ENCODE data around the gene CNIH2.

CNIH2 gene

GRCh38 chr11:66333220-66333877, 55.4 kb downstream of the CNIH2 start:
- TF ChIP-seq CTCF (IDR thresholded peaks at IDR 0.05; ENCODE audit: extremely low read depth, insufficient read depth, missing control alignments) = no peak
- in situ Hi-C loops (cut with MboI; ENCODE audit: low pct_unique_long_range_greater_than_20kb, low sequenced_read_pairs, unreplicated experiment) = no loop called here

More at GRCh38 chr11:66333220-66333877, 55.4 kb downstream of the CNIH2 start:
- no peak for DNase-seq (ENCODE audit: low spot score)
